PC-9 (cell line): ENCODE data around the gene DNTTIP2. TPM values are rescaled to one million over a fixed set of nuclear protein-coding genes. Genes with fewer than 3 reads are reported as not detected.

Experiments
- Bru-seq: library from RNA; stranded (reverse); fragments of 400-500 nt; gene quantifications from one replicate; lab custom pipeline; 2021; lab: Mats Ljungman, UMichigan
- BruChase-seq, 2 experiments: library from RNA; stranded (reverse); fragments of 400-500 nt; gene quantifications; one replicate each; lab custom pipeline; 2021; lab: Mats Ljungman, UMichigan
- BruUV-seq: library from RNA; stranded (reverse); fragments of 400-500 nt; replicated peaks from 2 replicates; lab custom pipeline; 2021; lab: Mats Ljungman, UMichigan
- CTCF ChIA-PET: fragments of 300-600 bp; sonication (Branson Sonifier 250); formaldehyde crosslinking; loops from one replicate; lab custom pipeline; 2022; ENCODE audit warnings: antibody characterized with exemption; lab: Charles Lee
- POLR2A ChIA-PET: fragments of 300-600 bp; sonication (Branson Sonifier 250); formaldehyde crosslinking; loops from one replicate; lab custom pipeline; 2022; ENCODE audit warnings: antibody characterized with exemption; ENCODE audit not compliant: unreplicated experiment; lab: Charles Lee
- DNase-seq, 2 experiments: peaks; one replicate each; pipeline versions ENCODE4 v3.0.0 to v3.0.0-alpha.2; 2015 to 2022; ENCODE audit warnings: mixed read lengths in 1 of 2
- H2AFZ ChIP-seq: fragments of 200-600 bp; sonication (generic); 2 replicates; pipeline ENCODE4 v1.8.1; 2017; ENCODE audit warnings: antibody characterized with exemption
- H3F3A ChIP-seq: fragments of 200-600 bp; sonication (generic); 2 replicates; pipeline ENCODE4 v1.8.1; 2017; ENCODE audit warnings: antibody characterized with exemption, mild to moderate bottlenecking, low read depth; ENCODE audit not compliant: insufficient read depth
- H3K27ac ChIP-seq: fragments of 200-600 bp; sonication (generic); 2 replicates; pipeline ENCODE4 v1.6.1; 2016; ENCODE audit warnings: mixed run types
- H3K27me3 ChIP-seq: fragments of 200-600 bp; sonication (generic); 2 replicates; pipeline ENCODE4 v1.6.1; 2016; ENCODE audit warnings: low read depth, mixed run types; ENCODE audit not compliant: insufficient read depth
- H3K36me3 ChIP-seq: fragments of 200-600 bp; sonication (generic); 2 replicates; pipeline ENCODE4 v1.6.1; 2016; ENCODE audit warnings: low read depth, mixed run types
- H3K4me1 ChIP-seq: fragments of 200-600 bp; sonication (generic); replicated peaks from 2 replicates; pipeline ENCODE4 v1.6.1; 2016; ENCODE audit warnings: mixed run types; ENCODE audit not compliant: insufficient read depth
- H3K4me2 ChIP-seq: fragments of 200-600 bp; sonication (generic); 2 replicates; pipeline ENCODE4 v1.6.1; 2017; ENCODE audit warnings: mixed run types
- H3K4me3 ChIP-seq: fragments of 200-600 bp; sonication (generic); 2 replicates; pipeline ENCODE4 v1.6.1; 2016; ENCODE audit warnings: mixed run types
- H3K79me2 ChIP-seq: fragments of 200-600 bp; sonication (generic); 2 replicates; pipeline ENCODE4 v1.6.1; 2017; ENCODE audit warnings: low read depth, mixed run types
- H3K9me2 ChIP-seq: fragments of 200-600 bp; sonication (generic); 2 replicates; pipeline ENCODE4 v1.8.1; 2017; ENCODE audit warnings: mild to moderate bottlenecking; ENCODE audit not compliant: insufficient read depth
- H3K9me3 ChIP-seq: fragments of 200-600 bp; sonication (generic); 2 replicates; pipeline ENCODE4 v1.8.1; 2016; ENCODE audit warnings: low read depth; ENCODE audit not compliant: insufficient read depth
- H4K20me1 ChIP-seq: fragments of 200-600 bp; sonication (generic); 2 replicates; pipeline ENCODE4 v1.8.1; 2017; ENCODE audit not compliant: insufficient read depth
- EZH2 ChIP-seq: fragments of 200-600 bp; sonication (generic); IDR thresholded peaks from 2 replicates; pipeline ENCODE4 v1.8.0; 2017; ENCODE audit warnings: antibody characterized with exemption, low read depth
- intact Hi-C: fragments of 100-400 bp; cut with micrococcal nuclease; formaldehyde crosslinking; loops from one replicate; pipeline ENCODE4 v1.10.0; 2022; ENCODE audit not compliant: unreplicated experiment
- long read RNA-seq: library from polyadenylated mRNA; stranded (forward); transcript quantifications from one replicate; pipeline ENCODE4 v2.0.0, GENCODE V29; 2022
- total RNA-seq: library from RNA; stranded (reverse); gene quantifications from 2 replicates; pipeline ENCODE4 v1.2.3, GENCODE V29; 2021
- TF ChIP-seq, protein P1 (sequence below): fragments of 200-600 bp; sonication (generic); conservative IDR thresholded peaks from 2 replicates; pipeline ENCODE4 v1.6.1; 2017; ENCODE audit warnings: mixed run types, antibody characterized with exemption, mild to moderate bottlenecking, moderate library complexity

The DNTTIP2 gene, protein sequence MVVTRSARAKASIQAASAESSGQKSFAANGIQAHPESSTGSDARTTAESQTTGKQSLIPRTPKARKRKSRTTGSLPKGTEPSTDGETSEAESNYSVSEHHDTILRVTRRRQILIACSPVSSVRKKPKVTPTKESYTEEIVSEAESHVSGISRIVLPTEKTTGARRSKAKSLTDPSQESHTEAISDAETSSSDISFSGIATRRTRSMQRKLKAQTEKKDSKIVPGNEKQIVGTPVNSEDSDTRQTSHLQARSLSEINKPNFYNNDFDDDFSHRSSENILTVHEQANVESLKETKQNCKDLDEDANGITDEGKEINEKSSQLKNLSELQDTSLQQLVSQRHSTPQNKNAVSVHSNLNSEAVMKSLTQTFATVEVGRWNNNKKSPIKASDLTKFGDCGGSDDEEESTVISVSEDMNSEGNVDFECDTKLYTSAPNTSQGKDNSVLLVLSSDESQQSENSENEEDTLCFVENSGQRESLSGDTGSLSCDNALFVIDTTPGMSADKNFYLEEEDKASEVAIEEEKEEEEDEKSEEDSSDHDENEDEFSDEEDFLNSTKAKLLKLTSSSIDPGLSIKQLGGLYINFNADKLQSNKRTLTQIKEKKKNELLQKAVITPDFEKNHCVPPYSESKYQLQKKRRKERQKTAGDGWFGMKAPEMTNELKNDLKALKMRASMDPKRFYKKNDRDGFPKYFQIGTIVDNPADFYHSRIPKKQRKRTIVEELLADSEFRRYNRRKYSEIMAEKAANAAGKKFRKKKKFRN
- total RNA-seq (85.7 and 93.4 TPM in 2 replicates), Bru-seq, nascent RNA (percentile 98 among the genes with signal in this experiment), BruChase-seq, experiment 1, labeled RNA remaining after a 2-hour chase (percentile 99 among the genes with signal in this experiment), BruChase-seq, experiment 2, labeled RNA remaining after a 6-hour chase (percentile 99 among the genes with signal in this experiment)
- long read RNA-seq, full-length matches to known transcripts: 130 of 155 reads
- long read RNA-seq, partial matches to known transcripts: 7 of 155 reads
- long read RNA-seq, other reads (novel, unspliced or antisense): 18 of 155 reads

DNA sequence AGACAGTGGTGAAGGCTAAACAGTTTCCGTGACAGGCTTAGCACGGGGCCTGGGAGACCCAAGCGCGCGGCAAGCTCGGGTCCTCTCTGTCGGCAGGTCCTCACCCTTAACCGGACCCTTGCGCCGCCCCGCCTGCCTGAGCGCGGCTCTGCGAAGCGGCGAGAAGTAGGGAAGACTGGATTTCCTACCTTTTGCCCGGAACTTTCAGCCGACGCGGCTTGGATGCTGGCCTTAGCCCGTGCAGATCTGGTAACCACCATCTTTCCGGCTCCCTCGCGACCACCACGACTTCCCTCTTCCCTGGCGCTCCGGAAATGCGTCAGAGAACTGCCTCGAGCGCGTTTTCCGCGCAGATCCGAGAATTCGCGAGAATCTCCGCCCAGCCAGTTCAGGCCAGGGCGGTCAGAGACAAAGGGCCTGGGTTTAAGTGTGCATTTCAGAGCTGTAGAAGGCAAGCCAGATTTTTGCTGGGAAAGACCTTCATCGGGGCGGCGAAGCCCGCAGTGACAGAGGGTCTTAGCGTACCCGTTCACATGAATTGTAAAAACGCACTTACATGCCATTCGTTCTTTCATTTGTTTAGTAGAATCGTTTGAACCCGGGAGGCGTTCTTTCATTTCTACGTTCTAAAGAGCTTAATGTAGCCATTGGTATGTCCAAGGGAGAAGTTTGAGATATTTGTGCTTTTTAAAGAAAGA, at the start of gene DNTTIP2:
Gene DNTTIP2, minus strand, starts transcription at position 318 of the 698 bp plus-strand sequence. Its CDS starts 58 bp downstream, at position 260.
- Histone ChIP-seq H3K9me3 (no peaks in the 10 kb centered on the region), H4K20me1 (peaks cover 34% of the 10 kb centered on the region), H3K4me2 (peak within 1 kb of the TSS; percentile 83), H3K4me1 (peaks cover 29% of the 10 kb centered on the region), H3K79me2 (peaks cover 55% of the 10 kb centered on the region), H3K36me3 (peaks cover 39% of the 10 kb centered on the region), H2AFZ (peak within 1 kb of the TSS; percentile 87), H3K4me3 (peak within 1 kb of the TSS; percentile 85), H3K27ac (peak within 1 kb of the TSS; percentile 95), H3K9me2 (no peaks in the 10 kb centered on the region), H3F3A (peaks cover 91% of the 10 kb centered on the region), H3K27me3 (no peaks in the 10 kb centered on the region)
- BruUV-seq: no TSS peak
- POLR2A ChIA-PET: interaction anchor here (0.5 to 1.5 kb wide), 9 partner anchors 30 to 1163 kb away, joined by 3 to 12 read pairs (median 6); partner anchors contain the start of gene GCLM
- intact Hi-C loops: loop anchor here (2.0 kb wide), 1 partner anchor 458 kb away; no protein-coding TSS in a partner anchor
- CTCF ChIA-PET: interaction anchor here (0.7 to 1.2 kb wide), 3 partner anchors 30 to 786 kb away, joined by 5 to 19 read pairs (median 7); partner anchors contain the start of gene GCLM
- DNase-seq: peak; percentile 88 to 89
- TF ChIP-seq, protein P1, sequence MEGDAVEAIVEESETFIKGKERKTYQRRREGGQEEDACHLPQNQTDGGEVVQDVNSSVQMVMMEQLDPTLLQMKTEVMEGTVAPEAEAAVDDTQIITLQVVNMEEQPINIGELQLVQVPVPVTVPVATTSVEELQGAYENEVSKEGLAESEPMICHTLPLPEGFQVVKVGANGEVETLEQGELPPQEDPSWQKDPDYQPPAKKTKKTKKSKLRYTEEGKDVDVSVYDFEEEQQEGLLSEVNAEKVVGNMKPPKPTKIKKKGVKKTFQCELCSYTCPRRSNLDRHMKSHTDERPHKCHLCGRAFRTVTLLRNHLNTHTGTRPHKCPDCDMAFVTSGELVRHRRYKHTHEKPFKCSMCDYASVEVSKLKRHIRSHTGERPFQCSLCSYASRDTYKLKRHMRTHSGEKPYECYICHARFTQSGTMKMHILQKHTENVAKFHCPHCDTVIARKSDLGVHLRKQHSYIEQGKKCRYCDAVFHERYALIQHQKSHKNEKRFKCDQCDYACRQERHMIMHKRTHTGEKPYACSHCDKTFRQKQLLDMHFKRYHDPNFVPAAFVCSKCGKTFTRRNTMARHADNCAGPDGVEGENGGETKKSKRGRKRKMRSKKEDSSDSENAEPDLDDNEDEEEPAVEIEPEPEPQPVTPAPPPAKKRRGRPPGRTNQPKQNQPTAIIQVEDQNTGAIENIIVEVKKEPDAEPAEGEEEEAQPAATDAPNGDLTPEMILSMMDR: no peak
- TF ChIP-seq EZH2: no peak

DNA sequence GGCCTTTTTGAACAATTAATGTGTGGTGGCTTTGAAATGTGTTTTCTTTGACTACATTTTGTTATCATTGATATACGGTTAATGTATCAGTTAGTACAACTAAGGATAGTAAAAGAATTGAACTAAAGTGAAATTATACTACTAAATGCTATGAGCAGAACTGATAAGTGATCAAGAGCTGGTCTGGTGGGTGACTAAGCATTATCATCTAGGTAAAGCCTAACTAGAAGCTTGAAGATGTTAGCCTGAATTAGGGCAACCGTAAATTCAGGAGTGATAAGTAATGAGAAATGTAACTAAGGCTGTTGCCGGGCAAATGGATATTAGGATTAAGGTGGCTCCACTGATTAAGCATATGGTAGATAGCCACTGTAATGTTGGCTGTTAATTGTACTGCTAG, 46.2 kb upstream of the DNTTIP2 start:
- H3K4me1 ChIP-seq: no peaks in the 10 kb centered on the region
- CTCF ChIA-PET: no interaction called here
- H3K9me3 ChIP-seq: peaks cover 24% of the 10 kb centered on the region; the same call in 1 of the 2 replicates
- no peak overlapping the region for H3K4me3 ChIP-seq
- BruUV-seq: no TSS peak
- H2AFZ ChIP-seq: no peak overlapping the region; the same call in 1 of the 2 replicates
- intact Hi-C loops: no loop called here
- no peaks in the 10 kb centered on the region; the same call in 1 of the 2 replicates for H3K9me2 ChIP-seq
- no peak overlapping the region for H3K4me2 ChIP-seq
- TF ChIP-seq EZH2: no peak
- TF ChIP-seq, protein P1: no peak
- POLR2A ChIA-PET: no interaction called here
- H3K27me3 ChIP-seq: no peaks in the 10 kb centered on the region
- no peaks in the 10 kb centered on the region for H3F3A ChIP-seq
- DNase-seq: no peak
- no peaks in the 10 kb centered on the region for H3K36me3 ChIP-seq
- H3K27ac ChIP-seq: no peak overlapping the region
- no peaks in the 10 kb centered on the region for H4K20me1 ChIP-seq
- H3K79me2 ChIP-seq: no peaks in the 10 kb centered on the region
